ENCODE data around the gene DHDH. TPM values are rescaled to one million over a fixed set of nuclear protein-coding genes. Genes with fewer than 3 reads are reported as not detected.
"Not testable (repeated sequence)": the region's sequence is repeated elsewhere in the genome, so short reads cannot be mapped to it uniquely, and the experiment has no call there.

The DHDH gene
- total RNA-seq, 1 donor: not detected

DNA sequence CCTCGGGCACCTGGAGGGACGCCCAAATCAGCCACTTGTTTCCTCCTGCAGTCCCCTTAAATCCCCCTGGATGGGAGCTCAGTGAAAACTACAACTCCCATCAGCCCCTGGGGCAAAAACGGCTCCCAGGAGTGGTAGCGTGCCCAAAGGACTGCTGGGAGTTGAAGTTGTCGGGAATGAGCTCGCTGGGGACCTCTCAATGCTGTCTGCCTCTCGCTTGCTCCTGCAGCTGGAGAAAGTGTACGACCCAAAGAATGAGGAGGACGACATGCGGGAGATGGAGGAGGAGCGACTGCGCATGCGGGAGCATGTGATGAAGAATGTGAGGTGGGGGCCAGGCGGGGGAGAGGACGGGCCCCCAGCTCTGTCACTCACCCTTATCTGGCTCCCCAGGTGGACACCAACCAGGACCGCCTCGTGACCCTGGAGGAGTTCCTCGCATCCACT lies 14.7 kb upstream of the DHDH start:
- DNase-seq (ENCODE audit: low read depth): no peak
- TF ChIP-seq, protein P1, sequence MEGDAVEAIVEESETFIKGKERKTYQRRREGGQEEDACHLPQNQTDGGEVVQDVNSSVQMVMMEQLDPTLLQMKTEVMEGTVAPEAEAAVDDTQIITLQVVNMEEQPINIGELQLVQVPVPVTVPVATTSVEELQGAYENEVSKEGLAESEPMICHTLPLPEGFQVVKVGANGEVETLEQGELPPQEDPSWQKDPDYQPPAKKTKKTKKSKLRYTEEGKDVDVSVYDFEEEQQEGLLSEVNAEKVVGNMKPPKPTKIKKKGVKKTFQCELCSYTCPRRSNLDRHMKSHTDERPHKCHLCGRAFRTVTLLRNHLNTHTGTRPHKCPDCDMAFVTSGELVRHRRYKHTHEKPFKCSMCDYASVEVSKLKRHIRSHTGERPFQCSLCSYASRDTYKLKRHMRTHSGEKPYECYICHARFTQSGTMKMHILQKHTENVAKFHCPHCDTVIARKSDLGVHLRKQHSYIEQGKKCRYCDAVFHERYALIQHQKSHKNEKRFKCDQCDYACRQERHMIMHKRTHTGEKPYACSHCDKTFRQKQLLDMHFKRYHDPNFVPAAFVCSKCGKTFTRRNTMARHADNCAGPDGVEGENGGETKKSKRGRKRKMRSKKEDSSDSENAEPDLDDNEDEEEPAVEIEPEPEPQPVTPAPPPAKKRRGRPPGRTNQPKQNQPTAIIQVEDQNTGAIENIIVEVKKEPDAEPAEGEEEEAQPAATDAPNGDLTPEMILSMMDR (IDR thresholded peaks at IDR 0.05; ENCODE audit: insufficient read depth, low read depth, low read length): no peak
- H3K4me3 ChIP-seq (ENCODE audit: low read depth, low read length): no peak overlapping the region

DNA sequence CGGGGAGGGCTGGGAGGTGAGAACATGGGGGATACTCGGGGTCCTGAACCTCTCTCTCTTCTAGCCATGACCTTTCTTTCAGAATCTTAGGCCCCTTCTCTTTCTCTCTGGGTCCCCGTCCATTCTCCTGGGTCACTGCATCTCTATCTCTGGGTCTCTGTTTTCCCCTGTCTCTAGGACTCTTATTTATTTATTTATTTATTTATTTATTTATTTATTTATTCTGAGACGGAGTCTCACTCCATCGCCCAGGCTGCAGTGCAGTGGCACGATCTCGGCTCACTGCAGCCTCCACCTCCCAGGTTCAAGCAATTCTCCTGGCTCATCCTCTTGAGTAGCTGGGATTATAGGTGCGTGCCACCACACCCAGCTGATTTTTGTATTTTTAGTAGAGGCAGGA lies 14.2 kb upstream of the DHDH start:
- not testable (repeated sequence) for H3K4me3 ChIP-seq (ENCODE audit: low read depth, low read length); DNase-seq (ENCODE audit: low read depth)

DNA sequence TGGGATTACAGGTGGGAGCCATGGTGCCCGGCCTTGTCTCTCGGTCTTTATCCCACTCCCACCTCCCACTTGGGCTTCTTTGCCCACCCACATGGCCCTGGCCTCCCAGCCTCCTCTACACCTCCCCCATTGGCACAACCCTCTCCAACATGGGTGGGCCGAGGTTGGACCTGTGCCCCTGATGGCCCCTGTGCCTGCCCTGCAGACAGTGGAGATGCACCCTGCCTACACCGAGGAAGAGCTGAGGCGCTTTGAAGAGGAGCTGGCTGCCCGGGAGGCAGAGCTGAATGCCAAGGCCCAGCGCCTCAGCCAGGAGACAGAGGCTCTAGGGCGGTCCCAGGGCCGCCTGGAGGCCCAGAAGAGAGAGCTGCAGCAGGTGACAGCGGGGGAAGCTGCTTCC lies 12.6 kb upstream of the DHDH start:
- DNase-seq (ENCODE audit: low read depth): no peak
- TF ChIP-seq, protein P1 (IDR thresholded peaks at IDR 0.05; ENCODE audit: insufficient read depth, low read depth, low read length): no peak
- no peak overlapping the region for H3K4me3 ChIP-seq (ENCODE audit: low read depth, low read length)

DNA sequence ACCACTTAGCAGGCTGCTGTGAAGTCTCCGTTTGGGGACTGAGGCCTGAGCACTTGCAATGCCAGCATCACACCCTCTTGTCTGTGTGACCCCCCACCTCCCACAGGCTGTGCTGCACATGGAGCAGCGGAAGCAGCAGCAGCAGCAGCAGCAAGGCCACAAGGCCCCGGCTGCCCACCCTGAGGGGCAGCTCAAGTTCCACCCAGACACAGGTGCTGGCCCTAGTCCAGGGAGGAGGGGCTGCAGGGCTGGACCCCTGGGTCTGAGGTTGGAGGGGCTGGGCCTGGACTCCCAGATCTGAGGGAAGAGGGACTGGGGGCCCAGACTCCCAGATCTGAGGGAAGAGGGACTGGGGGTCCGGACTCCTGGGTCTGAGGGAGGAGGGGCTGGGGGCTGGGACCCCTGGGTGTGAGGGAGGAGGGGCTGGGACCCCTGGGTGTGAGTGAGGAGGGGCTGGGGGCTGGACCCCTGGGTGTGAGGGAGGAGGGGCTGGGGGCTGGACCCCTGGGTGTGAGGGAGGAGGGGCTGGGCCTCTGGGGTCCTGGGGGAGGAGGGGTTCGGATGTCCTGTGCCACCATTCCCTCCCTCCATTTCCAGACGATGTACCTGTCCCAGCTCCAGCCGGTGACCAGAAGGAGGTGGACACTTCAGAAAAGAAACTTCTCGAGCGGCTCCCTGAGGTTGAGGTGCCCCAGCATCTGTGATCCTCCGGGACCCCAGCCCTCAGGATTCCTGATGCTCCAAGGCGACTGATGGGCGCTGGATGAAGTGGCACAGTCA lies 11.6 kb upstream of the DHDH start:
- TF ChIP-seq, protein P1 (IDR thresholded peaks at IDR 0.05; ENCODE audit: insufficient read depth, low read depth, low read length): no peak
- no peak overlapping the region for H3K4me3 ChIP-seq (ENCODE audit: low read depth, low read length)

DNA sequence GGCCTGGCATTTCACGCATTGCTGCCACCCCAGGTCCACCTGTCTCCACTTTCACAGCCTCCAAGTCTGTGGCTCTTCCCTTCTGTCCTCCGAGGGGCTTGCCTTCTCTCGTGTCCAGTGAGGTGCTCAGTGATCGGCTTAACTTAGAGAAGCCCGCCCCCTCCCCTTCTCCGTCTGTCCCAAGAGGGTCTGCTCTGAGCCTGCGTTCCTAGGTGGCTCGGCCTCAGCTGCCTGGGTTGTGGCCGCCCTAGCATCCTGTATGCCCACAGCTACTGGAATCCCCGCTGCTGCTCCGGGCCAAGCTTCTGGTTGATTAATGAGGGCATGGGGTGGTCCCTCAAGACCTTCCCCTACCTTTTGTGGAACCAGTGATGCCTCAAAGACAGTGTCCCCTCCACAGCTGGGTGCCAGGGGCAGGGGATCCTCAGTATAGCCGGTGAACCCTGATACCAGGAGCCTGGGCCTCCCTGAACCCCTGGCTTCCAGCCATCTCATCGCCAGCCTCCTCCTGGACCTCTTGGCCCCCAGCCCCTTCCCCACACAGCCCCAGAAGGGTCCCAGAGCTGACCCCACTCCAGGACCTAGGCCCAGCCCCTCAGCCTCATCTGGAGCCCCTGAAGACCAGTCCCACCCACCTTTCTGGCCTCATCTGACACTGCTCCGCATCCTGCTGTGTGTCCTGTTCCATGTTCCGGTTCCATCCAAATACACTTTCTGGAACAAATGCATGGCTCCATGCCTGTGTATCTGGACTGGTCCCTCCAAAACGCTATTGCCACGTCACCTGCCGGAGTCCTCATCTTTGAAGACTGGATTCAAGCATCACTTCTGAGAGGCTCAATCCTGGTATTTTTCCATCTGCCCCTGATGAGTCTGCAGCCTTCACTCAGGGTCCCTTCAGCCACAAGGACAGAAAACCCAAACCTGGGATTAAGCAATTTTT lies 10.7 kb upstream of the DHDH start:
- DNase-seq (ENCODE audit: low read depth): no peak
- no peak overlapping the region for H3K4me3 ChIP-seq (ENCODE audit: low read depth, low read length)
- TF ChIP-seq, protein P1 (IDR thresholded peaks at IDR 0.05; ENCODE audit: insufficient read depth, low read depth, low read length): no peak

More for the DNA sequence above, 11.6 kb upstream of the DHDH start:
- DNase-seq (ENCODE audit: low read depth): no peak

DNA sequence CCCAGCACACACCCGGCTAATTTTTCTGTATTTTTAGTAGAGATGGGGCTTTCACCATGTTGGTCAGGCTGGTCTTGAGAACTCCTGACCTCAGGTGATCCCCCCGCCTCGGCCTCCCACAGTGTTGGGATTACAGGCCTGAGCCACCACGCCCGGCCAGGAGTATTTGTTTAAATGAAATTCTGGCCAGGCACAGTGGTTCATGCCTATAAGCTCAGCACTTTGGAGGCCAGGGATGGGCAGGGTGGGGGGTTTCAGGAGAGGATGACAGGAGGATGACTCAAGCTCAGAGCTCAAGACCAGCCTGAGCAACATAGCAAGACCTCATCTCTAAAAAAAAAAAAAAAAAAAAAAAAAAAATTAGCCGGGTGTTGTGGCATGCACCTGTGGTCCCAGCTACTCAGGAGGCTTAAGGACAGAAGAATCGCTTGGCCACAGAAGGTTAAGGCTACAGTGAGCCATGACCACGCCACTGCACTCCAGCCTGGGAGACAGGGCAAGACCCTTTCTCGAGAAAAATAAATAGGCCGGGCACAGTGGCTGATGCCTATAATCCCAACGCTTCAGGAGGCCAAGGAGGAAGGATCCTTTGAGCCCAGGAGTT lies 8.2 kb upstream of the DHDH start:
- TF ChIP-seq, protein P1 (IDR thresholded peaks at IDR 0.05; ENCODE audit: insufficient read depth, low read depth, low read length): no peak
- DNase-seq (ENCODE audit: low read depth): peak; percentile 77
- H3K4me3 ChIP-seq (ENCODE audit: low read depth, low read length): no peak overlapping the region

DNA sequence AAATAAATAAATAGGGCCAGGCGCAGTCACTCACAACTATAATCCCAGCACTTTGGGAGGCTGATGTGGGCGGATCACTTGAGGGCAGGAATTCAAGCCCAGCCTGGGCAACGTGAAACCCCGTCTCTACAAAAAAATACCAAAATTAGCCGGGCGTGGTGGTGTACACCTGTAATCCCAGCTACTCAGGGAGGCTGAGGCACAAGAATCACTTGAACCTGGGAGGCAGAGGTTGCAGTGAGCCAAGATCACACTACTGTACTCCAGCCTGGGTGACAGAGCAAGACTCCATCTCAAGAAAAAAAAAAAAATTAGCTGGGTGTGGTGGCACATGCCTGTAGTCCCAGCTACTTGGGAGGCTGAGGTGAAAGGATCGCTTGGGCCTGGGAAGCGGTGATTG lies 7.6 kb upstream of the DHDH start:
- not testable (repeated sequence) for H3K4me3 ChIP-seq (ENCODE audit: low read depth, low read length); DNase-seq (ENCODE audit: low read depth)

Data from fibroblast of villous mesenchyme (primary cell).